Ectodermal cell (in vitro differentiated cells): ENCODE data around the gene RPL15.
A peak's percentile ranks its signal among the peaks of the same experiment; 100 is the strongest.

ENCODE experiments used
- H3K27ac ChIP-seq: 2 replicates; pipeline ENCODE4 v1.7.0; 2013; ENCODE audit warnings: mild to moderate bottlenecking, low read depth, low read length; ENCODE audit not compliant: insufficient read depth, poor library complexity, severe bottlenecking
- H3K27me3 ChIP-seq: 2 replicates; pipeline ENCODE4 v1.7.0; 2013; ENCODE audit warnings: mild to moderate bottlenecking, low read length; ENCODE audit not compliant: insufficient read depth, control insufficient read depth, poor library complexity, severe bottlenecking
- H3K36me3 ChIP-seq: one replicate; pipeline ENCODE4 v1.7.0; 2013; ENCODE audit warnings: low read length; ENCODE audit not compliant: control insufficient read depth, insufficient read depth
- H3K4me1 ChIP-seq: one replicate; pipeline ENCODE4 v1.7.0; 2013; ENCODE audit warnings: low read length; ENCODE audit not compliant: control insufficient read depth, insufficient read depth
- H3K4me3 ChIP-seq: 2 replicates; pipeline ENCODE4 v1.7.0; 2013; ENCODE audit warnings: low read depth, low read length, control low read depth; ENCODE audit not compliant: insufficient read depth
- H3K9me3 ChIP-seq: 2 replicates; pipeline ENCODE4 v1.7.0; 2013; ENCODE audit warnings: mild to moderate bottlenecking, low read length, moderate library complexity; ENCODE audit not compliant: control insufficient read depth
- WGBS, 2 experiments: methylation state at CpG; one replicate each; pipeline ENCODE4 v1.1.7; 2013; ENCODE audit warnings: missing lambda C conversion rate in 2 of 2; 5-methylcytosine and 5-hydroxymethylcytosine counted together

The RPL15 gene

GRCh38 chr3:23942546-23942945, 25.6 kb downstream of the RPL15 start:
- Histone ChIP-seq H3K4me1 (peaks cover 13% of the 10 kb centered on the region), H3K36me3 (no peaks in the 10 kb centered on the region), H3K9me3 (no peaks in the 10 kb centered on the region), H3K27me3 (no peaks in the 10 kb centered on the region), H3K4me3 (no peak overlapping the region), H3K27ac (no peak overlapping the region)
- 88 to 91% methylated on average over 11 of the region's 11 CpGs for WGBS, 2 experiments

GRCh38 chr3:23944007-23944783, 27.3 kb downstream of the RPL15 start:
- Histone ChIP-seq H3K4me1 (peaks cover 13% of the 10 kb centered on the region), H3K27ac (peak overlapping the region; percentile 99), H3K36me3 (no peaks in the 10 kb centered on the region), H3K9me3 (no peaks in the 10 kb centered on the region), H3K27me3 (no peaks in the 10 kb centered on the region), H3K4me3 (peak overlapping the region; percentile 64)
- WGBS, 2 experiments = 6 to 8% methylated on average over 13 of the region's 13 CpGs

GRCh38 chr3:23944861-23945662, 28.1 kb downstream of the RPL15 start, which contains the start of gene NR1D2:
Gene NR1D2 (plus strand): TSS chr3:23945286. CDS start chr3:23945579, 293 bp downstream.
- Histone ChIP-seq H3K9me3 (no peaks in the 10 kb centered on the region), H3K27me3 (no peaks in the 10 kb centered on the region)
- 0 to 1% methylated on average over 88 of the region's 88 CpGs for WGBS, 2 experiments

GRCh38 chr3:23945663-23945912, 28.7 kb downstream of the RPL15 start:
- Histone ChIP-seq H3K36me3 (no peaks in the 10 kb centered on the region), H3K27ac (peak overlapping the region; percentile 99), H3K27me3 (no peaks in the 10 kb centered on the region), H3K9me3 (no peaks in the 10 kb centered on the region), H3K4me1 (peaks cover 13% of the 10 kb centered on the region), H3K4me3 (peak overlapping the region; percentile 64)
- WGBS, 2 experiments = 0% methylated on average over 39 of the region's 39 CpGs

More at GRCh38 chr3:23944861-23945662, 28.1 kb downstream of the RPL15 start, which contains the start of gene NR1D2:
- peak within 1 kb of the TSS; percentile 99 for H3K27ac ChIP-seq
- H3K4me3 ChIP-seq = peak within 1 kb of the TSS; percentile 64
- H3K36me3 ChIP-seq = no peaks in the 10 kb centered on the region
- H3K4me1 ChIP-seq = peaks cover 13% of the 10 kb centered on the region

GRCh38 chr3:23945913-23946687, 29.2 kb downstream of the RPL15 start:
- Histone ChIP-seq H3K36me3 (no peaks in the 10 kb centered on the region), H3K9me3 (no peaks in the 10 kb centered on the region), H3K4me1 (peaks cover 13% of the 10 kb centered on the region), H3K27ac (peak overlapping the region; percentile 99), H3K4me3 (peak overlapping the region; percentile 64), H3K27me3 (no peaks in the 10 kb centered on the region)
- 0% methylated on average over 87 of the region's 87 CpGs for WGBS, 2 experiments

- no peaks in the 10 kb centered on the region for H3K36me3 ChIP-seq
Measured at GRCh38 chr3:23948761-23949160, 31.8 kb downstream of the RPL15 start.

GRCh38 chr3:23949784-23950183, 32.9 kb downstream of the RPL15 start:
- no peaks in the 10 kb centered on the region for H3K9me3 ChIP-seq
- H3K4me1 ChIP-seq = peaks cover 5% of the 10 kb centered on the region
- no peaks in the 10 kb centered on the region for H3K36me3 ChIP-seq
- H3K4me3 ChIP-seq = no peak overlapping the region
- no peaks in the 10 kb centered on the region for H3K27me3 ChIP-seq
- H3K27ac ChIP-seq = no peak overlapping the region

More at GRCh38 chr3:23948761-23949160, 31.8 kb downstream of the RPL15 start:
- Histone ChIP-seq H3K27ac (no peak overlapping the region), H3K9me3 (no peaks in the 10 kb centered on the region), H3K4me3 (no peak overlapping the region), H3K27me3 (no peaks in the 10 kb centered on the region), H3K4me1 (peaks cover 9% of the 10 kb centered on the region)
- WGBS, 2 experiments = 96% methylated on average over 2 of the region's 2 CpGs

- no peaks in the 10 kb centered on the region for H3K9me3 ChIP-seq
- H3K4me3 ChIP-seq = no peak overlapping the region
- H3K36me3 ChIP-seq = no peaks in the 10 kb centered on the region
- H3K27me3 ChIP-seq = no peaks in the 10 kb centered on the region
- H3K27ac ChIP-seq = no peak overlapping the region
- peaks cover 5% of the 10 kb centered on the region for H3K4me1 ChIP-seq
Measured at GRCh38 chr3:23950293-23950692, 33.4 kb downstream of the RPL15 start.

- H3K27me3 ChIP-seq = no peaks in the 10 kb centered on the region
- WGBS, 2 experiments = 92 to 95% methylated on average over 4 of the region's 4 CpGs
- no peaks in the 10 kb centered on the region for H3K9me3 ChIP-seq
- H3K4me3 ChIP-seq = no peak overlapping the region
- no peak overlapping the region for H3K27ac ChIP-seq
- no peaks in the 10 kb centered on the region for H3K36me3 ChIP-seq
- H3K4me1 ChIP-seq = no peaks in the 10 kb centered on the region
Measured at GRCh38 chr3:23952646-23953045, 35.7 kb downstream of the RPL15 start.

GRCh38 chr3:23953523-23953922, 36.6 kb downstream of the RPL15 start:
- H3K4me1 ChIP-seq = no peaks in the 10 kb centered on the region
- H3K36me3 ChIP-seq = no peaks in the 10 kb centered on the region
- no peak overlapping the region for H3K27ac ChIP-seq
- H3K4me3 ChIP-seq = no peak overlapping the region
- WGBS, 2 experiments = 100% methylated on average over 1 of the region's 1 CpG; no CpG with 5 or more reads in 1 of the 2 experiments
- H3K9me3 ChIP-seq = no peaks in the 10 kb centered on the region
- no peaks in the 10 kb centered on the region for H3K27me3 ChIP-seq
